H1 (cell line): Measurements from ENCODE around the gene ALDH1A2. TPM values are rescaled to one million over a fixed set of nuclear protein-coding genes. Genes with fewer than 3 reads are reported as not detected.
A peak's percentile ranks its signal among the peaks of the same experiment; 100 is the strongest.

Experiments
- CTCF ChIA-PET: fragments of 300-600 bp; sonication (Branson Sonifier 250); formaldehyde crosslinking; loops from one replicate; lab custom pipeline; 2021; ENCODE audit not compliant: partially characterized antibody; lab: Charles Lee
- POLR2A ChIA-PET: fragments of 300-600 bp; sonication (Branson Sonifier 250); formaldehyde crosslinking; loops from one replicate; lab custom pipeline; 2021; ENCODE audit warnings: inconsistent platforms; ENCODE audit not compliant: partially characterized antibody; lab: Charles Lee
- DNase-seq, 2 experiments: peaks; one replicate each; pipeline versions ENCODE4 v3.0.0 to v3.0.0-alpha.2; 2010 to 2022; ENCODE audit warnings: low spot score in 2 of 2, low read depth in 1 of 2, mixed read lengths in 1 of 2
- FAIRE-seq: peaks from 2 replicates; lab custom pipeline; 2011; peaks lifted over from hg19 to GRCh38; lab: Jason Lieb, UNC
- H2AFZ ChIP-seq: 2 replicates; pipeline ENCODE4 v1.8.1; 2012; ENCODE audit warnings: low read length, inconsistent platforms
- H2AK5ac ChIP-seq: 2 replicates; pipeline ENCODE4 v1.6.1; 2013; ENCODE audit warnings: low read depth, low read length
- H2BK120ac ChIP-seq: replicated peaks from 2 replicates; pipeline ENCODE3; 2013; ENCODE audit warnings: low read depth, low read length, inconsistent platforms
- H2BK12ac ChIP-seq: 2 replicates; pipeline ENCODE4 v1.6.1; 2013; ENCODE audit warnings: low read depth, low read length
- H2BK15ac ChIP-seq: 2 replicates; pipeline ENCODE4 v1.6.1; 2013; ENCODE audit warnings: low read length
- H2BK20ac ChIP-seq: 2 replicates; pipeline ENCODE4 v1.6.1; 2013; ENCODE audit warnings: low read length
- H2BK5ac ChIP-seq: 2 replicates; pipeline ENCODE4 v1.6.1; 2013; ENCODE audit warnings: low read depth, low read length
- H3K14ac ChIP-seq: 2 replicates; pipeline ENCODE4 v1.6.1; 2013; ENCODE audit warnings: inconsistent platforms; ENCODE audit not compliant: insufficient read length
- H3K18ac ChIP-seq: 2 replicates; pipeline ENCODE4 v1.6.1; 2013; ENCODE audit warnings: low read length; ENCODE audit errors: extremely low read depth
- H3K23ac ChIP-seq: 2 replicates; pipeline ENCODE4 v1.6.1; 2013; ENCODE audit warnings: inconsistent platforms; ENCODE audit not compliant: insufficient read length
- H3K23me2 ChIP-seq: 2 replicates; pipeline ENCODE4 v1.6.1; 2013; ENCODE audit warnings: low read depth, low read length
- H3K27ac ChIP-seq: 2 replicates; pipeline ENCODE4 v1.6.1; 2011; ENCODE audit warnings: low read depth, low read length, inconsistent platforms
- H3K27me3 ChIP-seq, 4 experiments: replicated peaks in 1 of 4; 1 replicate in 1 of 4; 2 replicates in 3 of 4; pipeline versions ENCODE4 v1.6.1 to v1.8.1; 2011 to 2013; ENCODE audit warnings: low read length in 3 of 4, mild to moderate bottlenecking in 3 of 4, inconsistent platforms in 2 of 4, mixed read lengths in 2 of 4, moderate library complexity in 1 of 4; ENCODE audit not compliant: control insufficient read depth in 3 of 4, insufficient read depth in 3 of 4; ENCODE audit errors: extremely low read depth in 1 of 4
- H3K36me3 ChIP-seq, 4 experiments: 2 replicates each; pipeline versions ENCODE4 v1.6.1 to v1.8.1; 2011 to 2013; ENCODE audit warnings: mild to moderate bottlenecking in 4 of 4, low read length in 3 of 4, moderate library complexity in 2 of 4, control low read depth in 1 of 4, inconsistent platforms in 1 of 4; ENCODE audit not compliant: insufficient read depth in 4 of 4, control insufficient read depth in 2 of 4
- H3K4ac ChIP-seq: replicated peaks from 2 replicates; pipeline ENCODE3; 2013; ENCODE audit warnings: low read length, low read depth, mixed read lengths, inconsistent platforms; ENCODE audit not compliant: insufficient read length
- H3K4me1 ChIP-seq, 4 experiments: replicated peaks in 1 of 4; 1 replicate in 1 of 4; 2 replicates in 3 of 4; pipeline versions ENCODE4 v1.6.1 to v1.8.1; 2011 to 2013; ENCODE audit warnings: low read length in 3 of 4, inconsistent platforms in 2 of 4, mixed read lengths in 1 of 4; ENCODE audit not compliant: insufficient read depth in 4 of 4, control insufficient read depth in 3 of 4
- H3K4me2 ChIP-seq, 2 experiments: 2 replicates each; pipeline versions ENCODE4 v1.6.1 to v1.8.1; 2011 to 2013; ENCODE audit warnings: low read depth in 2 of 2, low read length in 2 of 2, control low read depth in 1 of 2, inconsistent platforms in 1 of 2, mild to moderate bottlenecking in 1 of 2; ENCODE audit not compliant: insufficient read depth in 1 of 2
- H3K4me3 ChIP-seq, 4 experiments: fragments of 200-600, 300-600 bp in 1 of 4; sonication (generic), shearing (Covaris generic), sonication (Bioruptor Twin) in 1 of 4; 2 replicates each; pipeline versions ENCODE4 v1.5.1 to v1.8.1; 2011 to 2016; ENCODE audit warnings: low read length in 4 of 4, low read depth in 3 of 4, control low read depth in 2 of 4, inconsistent platforms in 2 of 4, mild to moderate bottlenecking in 2 of 4, mixed read lengths in 1 of 4, moderate library complexity in 1 of 4; ENCODE audit not compliant: insufficient read depth in 2 of 4; ENCODE audit errors: extremely low read depth in 1 of 4
- H3K56ac ChIP-seq: replicated peaks from 2 replicates; pipeline ENCODE3; 2013; ENCODE audit warnings: low read depth, mild to moderate bottlenecking, mixed read lengths, low read length, inconsistent platforms; ENCODE audit not compliant: insufficient read length
- H3K79me1 ChIP-seq: 2 replicates; pipeline ENCODE4 v1.6.1; 2013; ENCODE audit warnings: low read depth, low read length, control low read depth
- H3K79me2 ChIP-seq, 2 experiments: 2 replicates each; pipeline versions ENCODE4 v1.6.1 to v1.8.1; 2012 to 2013; ENCODE audit warnings: low read length in 2 of 2, mild to moderate bottlenecking in 2 of 2, inconsistent platforms in 1 of 2; ENCODE audit not compliant: insufficient read depth in 2 of 2, control insufficient read depth in 1 of 2
- H3K9ac ChIP-seq, 4 experiments: replicated peaks in 1 of 4; 1 replicate in 1 of 4; 2 replicates in 3 of 4; pipeline versions ENCODE4 v1.6.1 to v1.8.1; 2011 to 2013; ENCODE audit warnings: low read depth in 3 of 4, low read length in 3 of 4, control low read depth in 2 of 4, mild to moderate bottlenecking in 2 of 4, moderate library complexity in 2 of 4, inconsistent platforms in 1 of 4; ENCODE audit errors: extremely low read depth in 1 of 4
- H3K9me3 ChIP-seq, 2 experiments: 2 replicates each; pipeline versions ENCODE4 v1.6.1 to v1.8.1; 2012 to 2013; ENCODE audit warnings: mild to moderate bottlenecking in 2 of 2, moderate library complexity in 2 of 2, control low read depth in 1 of 2, inconsistent platforms in 1 of 2, low read depth in 1 of 2, low read length in 1 of 2, mixed read lengths in 1 of 2; ENCODE audit not compliant: insufficient read depth in 2 of 2
- H4K20me1 ChIP-seq, 2 experiments: replicated peaks in 1 of 2; 2 replicates each; pipeline versions ENCODE3 to v1.8.1; 2011 to 2013; ENCODE audit warnings: inconsistent platforms in 2 of 2, low read length in 2 of 2, mild to moderate bottlenecking in 1 of 2; ENCODE audit not compliant: insufficient read depth in 2 of 2, control insufficient read depth in 1 of 2
- H4K5ac ChIP-seq: 2 replicates; pipeline ENCODE4 v1.6.1; 2013; ENCODE audit warnings: low read length, low read depth, mixed read lengths, inconsistent platforms; ENCODE audit not compliant: insufficient read length
- H4K8ac ChIP-seq: 2 replicates; pipeline ENCODE4 v1.8.0; 2013; ENCODE audit warnings: mild to moderate bottlenecking, moderate library complexity, low read length, inconsistent platforms; ENCODE audit not compliant: insufficient read depth; ENCODE audit errors: extremely low read depth
- H4K91ac ChIP-seq: replicated peaks from 2 replicates; pipeline ENCODE3; 2013; ENCODE audit warnings: low read length, mixed read lengths, inconsistent platforms; ENCODE audit not compliant: insufficient read length
- CEBPB ChIP-seq: IDR thresholded peaks from 2 replicates; pipeline ENCODE4 v1.6.1; 2012; ENCODE audit warnings: low read depth, low read length
- MAFK ChIP-seq: IDR thresholded peaks from 2 replicates; pipeline ENCODE4 v1.6.1; 2012; ENCODE audit warnings: low read depth, mild to moderate bottlenecking, improper control_type of control experiment, low read length
- WGBS, 2 experiments: shearing (Covaris generic) in 1 of 2; methylation state at CpG; one replicate each; pipeline versions ENCODE4 v1.1.6 to v1.1.7; 2013 to 2015; ENCODE audit warnings: low lambda C conversion rate in 2 of 2, mixed read lengths in 2 of 2, inconsistent platforms in 1 of 2, low coverage in 1 of 2, missing lambda C conversion rate in 1 of 2; ENCODE audit not compliant: insufficient replicate concordance in 2 of 2, insufficient coverage in 1 of 2, insufficient read length in 1 of 2; ENCODE audit errors: extremely low coverage in 1 of 2, missing lambda C conversion rate in 1 of 2; 5-methylcytosine and 5-hydroxymethylcytosine counted together
- polyA plus RNA-seq, 7 experiments: library from polyadenylated mRNA; depleted of rRNA in 3 of 7; stranded (reverse) in 5 of 7; unstranded in 2 of 7; fragments of >200 nt in 5 of 7; fragments of 200-250 nt in 2 of 7; gene quantifications; 1 replicate in 5 of 7; 2 replicates in 1 of 7; 4 replicates in 1 of 7; pipeline versions ENCODE4 v1.2.1 to v1.2.3, GENCODE V29; 2011 to 2013; ENCODE audit warnings: missing spikeins in 2 of 7, mixed read lengths in 2 of 7
- total RNA-seq: library from RNA; stranded (reverse); fragmentation: NEBNext Ultra II Directional; extraction: Animal tissue kit (Norgen Biotek cat#: 25700); gene quantifications from 2 replicates; pipeline ENCODE4 v1.2.1, GENCODE V29; 2021

Gene ALDH1A2
- total and polyA plus RNA-seq, 2 of the 8 experiments (the other 6 are each of a cell fraction or from before 2014, with no cell fraction given) = 0.06 to 0.24 TPM

GRCh38 chr15:58003810-58004209 lies 61.7 kb downstream of the ALDH1A2 start:
- no peaks in the 10 kb centered on the region for H3K23me2 ChIP-seq
- H3K9me3 ChIP-seq = no peaks in the 10 kb centered on the region
- H3K27ac ChIP-seq = no peak overlapping the region
- no peak overlapping the region for H4K91ac ChIP-seq
- no peaks in the 10 kb centered on the region for H3K4me1 ChIP-seq
- no peak overlapping the region for H3K9ac ChIP-seq
- no peak overlapping the region for H3K56ac ChIP-seq
- 0 out of 2 replicates have a peak, but pooled peaks have one; percentile 2 for TF ChIP-seq CEBPB
- no peak for TF ChIP-seq MAFK
- no peak overlapping the region for H3K4ac ChIP-seq
- ChIA-PET CTCF (interaction anchor here (1.4 kb wide), 1 partner anchor 67 kb away, joined by 5 read pairs; no protein-coding TSS in a partner anchor), POLR2A (no interaction called here)
- FAIRE-seq (no peak), DNase-seq (no peak)
- no peak overlapping the region for H3K4me3 ChIP-seq
- H2BK12ac ChIP-seq = no peak overlapping the region
- no peak overlapping the region for H4K8ac ChIP-seq
- H4K20me1 ChIP-seq = no peaks in the 10 kb centered on the region
- no peak overlapping the region for H3K4me2 ChIP-seq
- no peak overlapping the region for H3K14ac ChIP-seq
- WGBS, 2 experiments = 89% methylated on average over 3 of the region's 3 CpGs; no CpG with 5 or more reads in 1 of the 2 experiments
- H3K36me3 ChIP-seq = no peaks in the 10 kb centered on the region; a peak in 1 of 8 replicates
- no peak overlapping the region for H3K23ac ChIP-seq
- H3K18ac ChIP-seq = no peak overlapping the region
- no peak overlapping the region for H4K5ac ChIP-seq
- H2BK20ac ChIP-seq = no peak overlapping the region
- no peaks in the 10 kb centered on the region for H3K27me3 ChIP-seq
- H3K79me1 ChIP-seq = no peaks in the 10 kb centered on the region
- H3K79me2 ChIP-seq = no peaks in the 10 kb centered on the region
- no peak overlapping the region for H2BK120ac ChIP-seq
- no peak overlapping the region for H2AFZ ChIP-seq
- H2AK5ac ChIP-seq = no peak overlapping the region
- no peak overlapping the region for H2BK15ac ChIP-seq
- H2BK5ac ChIP-seq = no peak overlapping the region
